IMR-90 (cell line): ENCODE measurements around the gene MIA2. TPM values are rescaled to one million over a fixed set of nuclear protein-coding genes. Genes with fewer than 3 reads are reported as not detected.

Experiments
- ATAC-seq: fragments of 200-7000 bp; cut with Tn5 transposase; 2 replicates; pipeline ENCODE4 v1.9.1; 2020; ENCODE audit warnings: low read depth, mild to moderate bottlenecking, moderate library complexity
- BruUV-seq: library from RNA; stranded (reverse); fragments of 400-500 nt; replicated peaks from 2 replicates; lab custom pipeline; 2021; lab: Mats Ljungman, UMichigan
- CTCF ChIA-PET: fragments of 300-600 bp; formaldehyde crosslinking; extraction: SDS; loops from one replicate; lab custom pipeline; 2021; ENCODE audit warnings: antibody characterized with exemption; lab: Yijun Ruan, JAX
- POLR2A ChIA-PET: fragments of 300-600 bp; sonication (Branson Sonifier 250); formaldehyde crosslinking; loops from one replicate; lab custom pipeline; 2022; ENCODE audit warnings: antibody characterized with exemption; ENCODE audit not compliant: unreplicated experiment; lab: Charles Lee
- DNase-seq: peaks from one replicate; pipeline ENCODE4 v3.0.0; 2013
- H2AFZ ChIP-seq: replicated peaks from 2 replicates; pipeline ENCODE3; 2013; ENCODE audit warnings: low read length, mild to moderate bottlenecking; ENCODE audit not compliant: poor library complexity
- H2AK5ac ChIP-seq: 2 replicates; pipeline ENCODE4 v1.6.1; 2013; ENCODE audit warnings: low read depth, low read length, inconsistent platforms
- H2AK9ac ChIP-seq: replicated peaks from 2 replicates; pipeline ENCODE3; 2013; ENCODE audit warnings: mild to moderate bottlenecking, low read depth, low read length, moderate library complexity; ENCODE audit not compliant: poor library complexity
- H2BK120ac ChIP-seq: 2 replicates; pipeline ENCODE4 v1.6.1; 2013; ENCODE audit warnings: low read depth, low read length, inconsistent platforms
- H2BK15ac ChIP-seq: 3 replicates; pipeline ENCODE4 v1.6.1; 2013; ENCODE audit warnings: low read depth, low read length, inconsistent platforms
- H2BK20ac ChIP-seq: 2 replicates; pipeline ENCODE4 v1.6.1; 2013; ENCODE audit warnings: low read depth, mild to moderate bottlenecking, inconsistent platforms, low read length, moderate library complexity
- H2BK5ac ChIP-seq: 2 replicates; pipeline ENCODE4 v1.6.1; 2013; ENCODE audit warnings: mild to moderate bottlenecking, low read depth, low read length, inconsistent platforms; ENCODE audit not compliant: poor library complexity, severe bottlenecking
- H3K14ac ChIP-seq: replicated peaks from 2 replicates; pipeline ENCODE4 v1.6.1; 2013; ENCODE audit warnings: low read depth, low read length, inconsistent platforms
- H3K18ac ChIP-seq: 2 replicates; pipeline ENCODE4 v1.6.1; 2013; ENCODE audit warnings: low read depth, low read length, control low read depth
- H3K23ac ChIP-seq: 2 replicates; pipeline ENCODE4 v1.6.1; 2013; ENCODE audit warnings: low read depth, low read length, inconsistent platforms
- H3K27ac ChIP-seq: 2 replicates; pipeline ENCODE4 v1.5.1; 2013; ENCODE audit warnings: mild to moderate bottlenecking, control low read depth, low read length; ENCODE audit not compliant: insufficient read depth
- H3K27me3 ChIP-seq: 2 replicates; pipeline ENCODE4 v1.6.1; 2013; ENCODE audit warnings: low read length; ENCODE audit not compliant: control insufficient read depth, insufficient read depth
- H3K36me3 ChIP-seq: 2 replicates; pipeline ENCODE4 v1.6.1; 2013; ENCODE audit warnings: low read length, mixed read lengths; ENCODE audit not compliant: control insufficient read depth, insufficient read depth
- H3K4ac ChIP-seq: 2 replicates; pipeline ENCODE4 v1.6.1; 2013; ENCODE audit warnings: low read depth, low read length, inconsistent platforms
- H3K4me1 ChIP-seq: 2 replicates; pipeline ENCODE4 v1.6.1; 2013; ENCODE audit warnings: low read length, mixed read lengths; ENCODE audit not compliant: control insufficient read depth, insufficient read depth
- H3K4me2 ChIP-seq: 2 replicates; pipeline ENCODE4 v1.6.1; 2013; ENCODE audit warnings: low read depth, mild to moderate bottlenecking, control low read depth, low read length, moderate library complexity
- H3K4me3 ChIP-seq: 2 replicates; pipeline ENCODE4 v1.5.1; 2013; ENCODE audit warnings: low read depth, mild to moderate bottlenecking, control low read depth, low read length, moderate library complexity; ENCODE audit not compliant: insufficient read depth
- H3K56ac ChIP-seq: 2 replicates; pipeline ENCODE4 v1.6.1; 2013; ENCODE audit warnings: low read length, inconsistent platforms; ENCODE audit not compliant: insufficient read depth; ENCODE audit errors: extremely low read depth
- H3K79me1 ChIP-seq, 2 experiments: 2 replicates each; pipeline ENCODE4 v1.6.1; 2013; ENCODE audit warnings: low read length in 2 of 2, inconsistent platforms in 1 of 2, low read depth in 1 of 2
- H3K9ac ChIP-seq: 2 replicates; pipeline ENCODE4 v1.6.1; 2013; ENCODE audit warnings: low read depth, low read length, control low read depth
- H3K9me1 ChIP-seq: 2 replicates; pipeline ENCODE4 v1.6.1; 2013; ENCODE audit warnings: low read length, inconsistent platforms; ENCODE audit not compliant: insufficient read depth
- H3K9me3 ChIP-seq: 2 replicates; pipeline ENCODE4 v1.6.1; 2013; ENCODE audit warnings: low read length; ENCODE audit not compliant: control insufficient read depth, insufficient read depth
- H4K20me1 ChIP-seq: 2 replicates; pipeline ENCODE4 v1.6.1; 2013; ENCODE audit warnings: low read length, inconsistent platforms; ENCODE audit not compliant: insufficient read depth
- H4K5ac ChIP-seq: 2 replicates; pipeline ENCODE4 v1.6.1; 2013; ENCODE audit warnings: mild to moderate bottlenecking, low read depth, low read length, control low read depth
- H4K8ac ChIP-seq, 2 experiments: 2 replicates each; pipeline ENCODE4 v1.6.1; 2013; ENCODE audit warnings: low read depth in 2 of 2, low read length in 2 of 2, control low read depth in 1 of 2, inconsistent platforms in 1 of 2
- H4K91ac ChIP-seq: 2 replicates; pipeline ENCODE4 v1.6.1; 2013; ENCODE audit warnings: low read depth, low read length, inconsistent platforms; ENCODE audit not compliant: insufficient read depth
- CEBPB ChIP-seq: IDR thresholded peaks from 2 replicates; pipeline ENCODE4 v1.6.1; 2012; ENCODE audit warnings: low read depth, low read length, improper control_type of control experiment
- CHD1 ChIP-seq: IDR thresholded peaks from 2 replicates; pipeline ENCODE4 v1.6.1; 2012; ENCODE audit warnings: low read depth, low read length, improper control_type of control experiment
- CTCF ChIP-seq: conservative IDR thresholded peaks from 2 replicates; pipeline ENCODE4 v1.5.1; 2012; ENCODE audit warnings: mild to moderate bottlenecking, low read depth, low read length, improper control_type of control experiment
- ELK1 ChIP-seq: fragments of 150-350 bp; IDR thresholded peaks from 2 replicates; pipeline ENCODE4 v1.6.1; 2016; ENCODE audit warnings: low read depth, mild to moderate bottlenecking, low read length, moderate library complexity, borderline replicate concordance
- FOS ChIP-seq: fragments of 150-350 bp; IDR thresholded peaks from 2 replicates; pipeline ENCODE4 v1.6.1; 2016; ENCODE audit warnings: low read depth, low read length
- MAFK ChIP-seq: IDR thresholded peaks from 2 replicates; pipeline ENCODE4 v1.6.1; 2012; ENCODE audit warnings: low read depth, low read length, improper control_type of control experiment
- MAZ ChIP-seq: IDR thresholded peaks from 2 replicates; pipeline ENCODE4 v1.6.1; 2012; ENCODE audit warnings: low read depth, mild to moderate bottlenecking, low read length, improper control_type of control experiment, moderate library complexity, borderline replicate concordance
- MXI1 ChIP-seq: IDR thresholded peaks from 2 replicates; pipeline ENCODE4 v1.6.1; 2012; ENCODE audit warnings: low read depth, mild to moderate bottlenecking, low read length, moderate library complexity, borderline replicate concordance
- NFE2L2 ChIP-seq: fragments of 150-350 bp; IDR thresholded peaks from 2 replicates; pipeline ENCODE4 v1.6.1; 2016; ENCODE audit warnings: low read depth, mild to moderate bottlenecking, low read length
- RAD21 ChIP-seq: IDR thresholded peaks from 2 replicates; pipeline ENCODE4 v1.6.1; 2012; ENCODE audit warnings: low read length, improper control_type of control experiment
- RFX5 ChIP-seq: IDR thresholded peaks from 2 replicates; pipeline ENCODE4 v1.8.0; 2012; ENCODE audit warnings: low read depth, mild to moderate bottlenecking, low read length, moderate library complexity
- SMC3 ChIP-seq: fragments of 150-350 bp; IDR thresholded peaks from 2 replicates; pipeline ENCODE4 v1.6.1; 2016; ENCODE audit warnings: low read depth, mild to moderate bottlenecking, antibody characterized with exemption, low read length, moderate library complexity
- USF2 ChIP-seq: fragments of 150-350 bp; IDR thresholded peaks from 2 replicates; pipeline ENCODE4 v1.6.1; 2017; ENCODE audit warnings: mild to moderate bottlenecking, antibody characterized with exemption, low read length, low read depth
- dilution Hi-C: fragments of 300-500 bp; cut with HindIII; formaldehyde crosslinking; loops from one replicate; pipeline ENCODE4 v1.14.3; 2018; ENCODE audit warnings: low sequenced_read_pairs; ENCODE audit not compliant: unreplicated experiment
- in situ Hi-C: fragments of 300-500 bp; cut with MboI; formaldehyde crosslinking; loops from 3 replicates; pipeline ENCODE4 v1.14.3; 2019; ENCODE audit warnings: low sequenced_read_pairs, inconsistent platforms, mixed read lengths
- intact Hi-C: fragments of 100-400 bp; cut with micrococcal nuclease; formaldehyde crosslinking; loops from 2 replicates; pipeline ENCODE4 v1.10.0; 2022
- polyA plus RNA-seq, 3 experiments: library from polyadenylated mRNA; depleted of rRNA; stranded (reverse); fragments of >200 nt; gene quantifications; 2 replicates each; pipeline ENCODE4 v1.2.3, GENCODE V29; 2012; ENCODE audit warnings: low replicate concordance in 1 of 3
- total RNA-seq: library from RNA; depleted of rRNA; stranded (reverse); fragments of >200 nt; gene quantifications from 2 replicates; pipeline ENCODE4 v1.2.3, GENCODE V29; 2012

Gene MIA2
- total and polyA plus RNA-seq, 2 of the 4 experiments (the other 2 are of a cell fraction) = 3.9 to 6.8 TPM

GRCh38 chr14:39310051-39310450 lies 76.3 kb downstream of the MIA2 start:
- no peak overlapping the region for H3K56ac ChIP-seq
- CTCF ChIA-PET = no interaction called here
- H3K23ac ChIP-seq = no peak overlapping the region
- no peak overlapping the region for H4K91ac ChIP-seq
- POLR2A ChIA-PET = no interaction called here
- ATAC-seq (peak; percentile 57; the same call in 1 of the 2 replicates), DNase-seq (peak; percentile 1)
- H2AK5ac ChIP-seq = no peak overlapping the region
- intact Hi-C loops = no loop called here
- H3K9me1 ChIP-seq = no peaks in the 10 kb centered on the region
- no peak overlapping the region for H3K9ac ChIP-seq
- no peak overlapping the region for H3K4ac ChIP-seq
- no peaks in the 10 kb centered on the region for H3K9me3 ChIP-seq
- no TSS peak for BruUV-seq
- H3K79me1 ChIP-seq = no peaks in the 10 kb centered on the region
- no peak overlapping the region for H3K4me2 ChIP-seq
- H3K4me3 ChIP-seq = no peak overlapping the region
- H3K18ac ChIP-seq = no peak overlapping the region
- no peak overlapping the region for H3K27ac ChIP-seq
- no peaks in the 10 kb centered on the region for H3K27me3 ChIP-seq
- dilution Hi-C loops = no loop called here
- TF ChIP-seq CTCF (no peak), MAZ (no peak), USF2 (no peak), ELK1 (no peak), MXI1 (no peak), RFX5 (no peak), FOS (no peak), CHD1 (no peak), CEBPB (no peak), MAFK (no peak), RAD21 (no peak), SMC3 (no peak), NFE2L2 (no peak)
- H2BK5ac ChIP-seq = no peak overlapping the region
- H3K36me3 ChIP-seq = peaks cover 1% of the 10 kb centered on the region; the same call in 1 of the 2 replicates
- H2AK9ac ChIP-seq = no peak overlapping the region
- in situ Hi-C loops = no loop called here
- no peak overlapping the region for H3K14ac ChIP-seq
- H2AFZ ChIP-seq = no peak overlapping the region
- H4K5ac ChIP-seq = no peak overlapping the region
- H2BK20ac ChIP-seq = no peak overlapping the region
- no peak overlapping the region for H4K8ac ChIP-seq
- H4K20me1 ChIP-seq = no peaks in the 10 kb centered on the region
- H2BK15ac ChIP-seq = no peak overlapping the region
- H3K4me1 ChIP-seq = 0 out of 2 replicates have a peak, but pooled peaks cover 1% of the 10 kb centered on the region
- no peak overlapping the region for H2BK120ac ChIP-seq
